Gastroesophageal sphincter (tissue), 4 donors: Measurements from ENCODE around the gene FNDC3B. TPM values are rescaled to one million over a fixed set of nuclear protein-coding genes. Genes with fewer than 3 reads are reported as not detected.

Experiments
- ATAC-seq: fragments of 150-250 bp; one replicate; pipeline ENCODE4 v1.9.1; 2016; ENCODE audit warnings: mild to moderate bottlenecking, moderate library complexity
- H3K27ac ChIP-seq, 4 donors: fragments of 200-600 bp; sonication (generic) in 3 of 4; 1 replicate in 3 of 4; 2 replicates in 1 of 4; pipeline ENCODE4 v1.5.1; 2016 to 2019
- H3K27me3 ChIP-seq: fragments of 200-600 bp; sonication (generic); one replicate; pipeline ENCODE4 v1.5.1; 2019
- H3K36me3 ChIP-seq, 2 donors: fragments of 200-600 bp; sonication (generic); one replicate each; pipeline ENCODE4 v1.5.1; 2019; ENCODE audit warnings: control low read depth in 1 of 2
- H3K4me1 ChIP-seq, 3 donors: fragments of 200-600 bp; sonication (generic); 1 replicate in 2 of 3; 2 replicates in 1 of 3; pipeline ENCODE4 v1.5.1; 2016 to 2019; ENCODE audit warnings: control low read depth in 2 of 3
- H3K4me3 ChIP-seq, 2 donors: fragments of 200-600 bp; sonication (generic); one replicate each; pipeline ENCODE4 v1.5.1; 2019; ENCODE audit warnings: mild to moderate bottlenecking in 1 of 2, moderate library complexity in 1 of 2
- H3K9me3 ChIP-seq, 3 donors: fragments of 200-600 bp; sonication (generic); one replicate each; pipeline ENCODE4 v1.5.1; 2017 to 2019; ENCODE audit warnings: control low read depth in 2 of 3
- EP300 ChIP-seq: sonication (generic); formaldehyde crosslinking; IDR thresholded peaks from one replicate; pipeline ENCODE4 v1.6.1; 2017; ENCODE audit warnings: antibody characterized with exemption, mild to moderate bottlenecking
- POLR2A ChIP-seq, 2 donors: fragments of 450-650 bp; IDR thresholded peaks; one replicate each; pipeline ENCODE4 v1.6.1; 2017; ENCODE audit warnings: antibody characterized with exemption in 2 of 2, mild to moderate bottlenecking in 2 of 2, moderate library complexity in 1 of 2
- POLR2AphosphoS5 ChIP-seq: sonication (generic); formaldehyde crosslinking; IDR thresholded peaks from one replicate; pipeline ENCODE4 v1.6.1; 2017; ENCODE audit warnings: antibody characterized with exemption
- WGBS, 2 donors: methylation state at CpG; one replicate each; pipeline ENCODE4 v1.1.5; 2018; ENCODE audit warnings: low coverage in 1 of 2; 5-methylcytosine and 5-hydroxymethylcytosine counted together
- total RNA-seq, 4 donors: library from RNA; depleted of rRNA; stranded (reverse); fragments of >200 nt; gene quantifications; one replicate each; pipeline ENCODE4 v1.1.0, GENCODE V29; 2016
- TF ChIP-seq, protein P1 (sequence below), 4 experiments: fragments of 200-600 bp in 2 of 4; fragments of 450-650 bp in 2 of 4; sonication (generic) in 1 of 4; IDR thresholded peaks; one replicate each; pipeline ENCODE4 v1.5.1; 2017 to 2019; ENCODE audit warnings: antibody characterized with exemption in 4 of 4, mild to moderate bottlenecking in 2 of 4, moderate library complexity in 2 of 4

The FNDC3B gene
- total RNA-seq, 4 donors from 2014 or later = 53.1 to 97.2 (median 70.8) TPM

DNA sequence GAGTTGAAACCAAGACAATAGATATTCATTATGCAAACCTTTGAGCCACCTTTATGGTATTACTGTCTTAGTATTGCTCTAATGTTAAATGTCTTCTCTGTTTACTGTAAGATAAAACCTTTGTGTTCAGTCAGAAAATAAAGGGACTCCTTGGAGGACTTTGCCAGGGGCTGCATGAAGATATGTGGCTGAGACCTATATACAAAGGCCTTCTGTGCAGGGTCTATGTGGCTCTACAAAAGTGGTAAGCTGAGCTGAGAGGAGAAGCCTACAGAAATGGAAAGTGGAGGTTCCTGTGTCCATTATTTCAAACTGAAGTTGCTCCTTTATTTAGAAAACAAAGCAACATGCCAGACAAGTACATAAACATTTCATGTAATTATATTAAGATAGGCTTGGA lies 131.5 kb downstream of the FNDC3B start:
- Histone ChIP-seq H3K27ac (no peak overlapping the region), H3K4me1 (peaks cover 11 to 98% (median 23%) of the 10 kb centered on the region in 3 donors), H3K27me3 (no peaks in the 10 kb centered on the region)

DNA sequence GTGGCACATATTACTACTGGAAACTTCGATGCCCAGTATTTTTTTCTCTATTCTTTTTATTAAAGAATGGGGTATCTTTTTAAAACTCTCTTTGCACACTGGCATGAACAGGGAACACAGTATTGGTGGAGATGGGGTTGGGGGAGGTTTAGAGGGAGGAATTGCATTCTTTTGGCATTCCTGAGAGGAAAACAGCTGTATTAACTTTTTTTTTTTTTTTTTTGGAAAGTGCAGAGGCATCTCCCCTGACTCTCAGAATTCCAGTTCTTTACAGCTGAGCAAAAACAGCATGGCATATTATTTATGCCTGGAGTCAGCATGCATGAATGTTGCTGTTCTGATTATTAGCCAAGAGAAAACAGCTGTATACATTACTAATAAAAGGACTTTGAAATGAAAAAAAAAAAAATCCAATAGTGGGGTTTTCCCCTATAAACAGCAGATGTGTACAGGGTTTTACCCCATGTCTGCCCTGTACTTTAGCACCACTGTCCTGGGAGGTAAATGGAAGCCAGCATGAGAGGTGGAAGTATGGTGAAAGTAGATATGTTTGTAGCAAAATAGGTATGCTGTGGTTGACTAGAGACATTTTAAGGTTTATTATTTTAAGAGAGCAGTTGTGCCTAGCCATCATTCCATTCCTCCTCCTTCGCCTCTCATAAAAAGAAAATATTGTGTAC lies 132.2 kb downstream of the FNDC3B start:
- TF ChIP-seq POLR2AphosphoS5 = no peak
- TF ChIP-seq, protein P1, sequence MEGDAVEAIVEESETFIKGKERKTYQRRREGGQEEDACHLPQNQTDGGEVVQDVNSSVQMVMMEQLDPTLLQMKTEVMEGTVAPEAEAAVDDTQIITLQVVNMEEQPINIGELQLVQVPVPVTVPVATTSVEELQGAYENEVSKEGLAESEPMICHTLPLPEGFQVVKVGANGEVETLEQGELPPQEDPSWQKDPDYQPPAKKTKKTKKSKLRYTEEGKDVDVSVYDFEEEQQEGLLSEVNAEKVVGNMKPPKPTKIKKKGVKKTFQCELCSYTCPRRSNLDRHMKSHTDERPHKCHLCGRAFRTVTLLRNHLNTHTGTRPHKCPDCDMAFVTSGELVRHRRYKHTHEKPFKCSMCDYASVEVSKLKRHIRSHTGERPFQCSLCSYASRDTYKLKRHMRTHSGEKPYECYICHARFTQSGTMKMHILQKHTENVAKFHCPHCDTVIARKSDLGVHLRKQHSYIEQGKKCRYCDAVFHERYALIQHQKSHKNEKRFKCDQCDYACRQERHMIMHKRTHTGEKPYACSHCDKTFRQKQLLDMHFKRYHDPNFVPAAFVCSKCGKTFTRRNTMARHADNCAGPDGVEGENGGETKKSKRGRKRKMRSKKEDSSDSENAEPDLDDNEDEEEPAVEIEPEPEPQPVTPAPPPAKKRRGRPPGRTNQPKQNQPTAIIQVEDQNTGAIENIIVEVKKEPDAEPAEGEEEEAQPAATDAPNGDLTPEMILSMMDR (IDR thresholded peaks at IDR 0.05) = no peak
- no peak for TF ChIP-seq EP300
- TF ChIP-seq POLR2A (IDR thresholded peaks at IDR 0.05) = no peak
- H3K36me3 ChIP-seq = no peaks in the 10 kb centered on the region
- no peaks in the 10 kb centered on the region for H3K9me3 ChIP-seq
- H3K27me3 ChIP-seq = no peaks in the 10 kb centered on the region
- no peak overlapping the region for H3K27ac ChIP-seq
- H3K4me1 ChIP-seq = peaks cover 11 to 99% (median 26%) of the 10 kb centered on the region in 3 donors
- ATAC-seq = no peak
- 68 to 92% methylated on average over 2 of the region's 2 CpGs for WGBS, 2 donors
- H3K4me3 ChIP-seq = no peak overlapping the region

More for the DNA sequence above, 131.5 kb downstream of the FNDC3B start:
- no peak overlapping the region for H3K4me3 ChIP-seq
- no peak for TF ChIP-seq POLR2A (IDR thresholded peaks at IDR 0.05)
- TF ChIP-seq, protein P1 (IDR thresholded peaks at IDR 0.05) = no peak
- no peaks in the 10 kb centered on the region for H3K9me3 ChIP-seq
- ATAC-seq = no peak
- H3K36me3 ChIP-seq = no peaks in the 10 kb centered on the region

DNA sequence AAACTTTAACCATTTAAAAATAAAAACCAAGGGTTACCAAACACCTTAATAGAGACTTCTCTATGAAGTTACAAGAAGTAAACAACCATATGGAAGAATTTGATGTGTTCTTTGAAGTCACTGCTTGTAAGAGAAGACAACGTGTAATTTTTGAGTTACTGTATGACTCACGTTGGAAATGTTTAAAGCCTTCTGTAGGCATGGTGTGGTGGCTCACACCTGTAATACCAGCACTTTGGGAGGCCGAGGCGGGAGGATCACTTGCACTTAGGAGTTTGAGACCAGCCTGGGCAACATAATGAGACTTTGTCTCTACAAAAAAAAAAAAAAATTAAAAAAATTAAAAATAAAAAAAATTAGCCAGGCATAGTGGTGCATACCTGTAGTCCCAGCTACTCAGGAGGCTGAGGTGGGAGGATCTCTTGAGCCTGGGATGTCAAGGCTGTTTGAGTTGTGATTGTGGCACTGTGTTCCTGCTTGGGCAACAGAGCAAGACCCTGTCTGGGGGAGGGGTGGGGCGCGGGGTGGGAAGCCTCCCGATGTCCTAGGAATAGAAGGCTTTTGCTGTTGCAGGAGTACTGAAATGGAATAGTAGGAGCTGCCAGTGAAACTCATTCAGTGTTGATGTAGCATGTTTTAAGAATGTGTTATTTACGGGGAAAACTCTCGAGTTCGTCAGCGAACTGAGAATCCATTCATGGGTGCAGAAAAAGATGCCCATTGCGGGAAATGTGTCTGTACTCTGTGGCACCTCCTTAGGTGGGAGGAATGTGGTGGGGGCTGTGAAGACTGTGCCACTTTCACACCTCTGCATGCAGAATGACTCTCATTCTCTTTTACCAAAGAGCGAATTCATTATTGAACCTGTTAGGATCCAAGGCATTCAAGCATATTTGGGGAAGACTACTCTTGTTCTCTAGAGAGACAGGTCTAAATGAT lies 134.2 kb downstream of the FNDC3B start:
- Histone ChIP-seq H3K27me3 (no peaks in the 10 kb centered on the region), H3K4me1 (peaks cover 11 to 94% (median 18%) of the 10 kb centered on the region in 3 donors), H3K27ac (no peak overlapping the region), H3K4me3 (no peak overlapping the region), H3K9me3 (no peaks in the 10 kb centered on the region), H3K36me3 (no peaks in the 10 kb centered on the region)
- no peak for TF ChIP-seq POLR2AphosphoS5
- no peak for TF ChIP-seq EP300
- no peak for TF ChIP-seq POLR2A (IDR thresholded peaks at IDR 0.05)
- TF ChIP-seq, protein P1 (IDR thresholded peaks at IDR 0.05) = no peak
- WGBS, 2 donors = 72 to 74% methylated on average over 6 to 9 of the region's 13 CpGs
- no peak for ATAC-seq

DNA sequence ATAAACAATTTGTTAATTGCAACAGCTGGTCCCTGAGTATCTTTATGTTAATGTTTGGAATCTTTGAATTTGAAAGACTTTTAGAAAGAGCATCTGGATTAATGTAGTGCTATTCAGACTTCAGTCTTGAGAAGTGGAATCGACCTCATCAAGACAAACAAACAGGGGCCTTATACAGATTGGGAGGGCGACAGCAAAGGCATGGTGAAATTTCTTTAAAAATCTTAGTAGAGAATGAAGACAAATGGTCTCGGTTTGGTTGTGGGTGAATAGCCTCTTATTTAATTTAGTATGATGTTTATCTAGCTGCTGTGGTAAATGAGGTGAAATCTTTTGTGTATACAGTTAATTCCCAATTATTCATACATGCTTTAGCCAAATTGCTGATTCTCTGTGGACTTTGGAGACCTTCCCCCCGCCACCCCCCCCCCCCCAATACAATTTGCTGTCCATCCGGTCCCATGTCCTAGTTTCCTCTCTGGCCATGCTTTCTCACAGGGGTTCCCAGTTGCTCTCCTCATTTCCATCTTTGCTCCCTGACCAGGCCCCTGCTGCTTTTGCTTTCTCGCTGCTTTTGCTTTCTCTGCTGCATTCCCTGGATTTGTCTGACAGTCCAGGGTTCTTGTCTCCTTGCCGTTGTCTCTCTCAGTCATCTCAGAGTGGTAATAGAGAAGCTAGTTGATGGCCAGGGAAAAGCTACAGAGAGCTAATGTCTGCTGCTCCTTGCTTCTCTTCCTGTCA lies 135.3 kb downstream of the FNDC3B start:
- TF ChIP-seq EP300 (no peak), POLR2A (IDR thresholded peaks at IDR 0.05) (no peak), POLR2AphosphoS5 (no peak)
- TF ChIP-seq, protein P1 (IDR thresholded peaks at IDR 0.05) = no peak
- H3K9me3 ChIP-seq = no peaks in the 10 kb centered on the region
- H3K4me1 ChIP-seq = peaks cover 8 to 83% (median 16%) of the 10 kb centered on the region in 3 donors
- H3K36me3 ChIP-seq = no peaks in the 10 kb centered on the region
- no peak overlapping the region for H3K4me3 ChIP-seq
- peak overlapping the region in 2 of 4 donors; percentile 16 to 17 for H3K27ac ChIP-seq
- 37 to 58% methylated on average over 3 to 5 of the region's 7 CpGs for WGBS, 2 donors
- H3K27me3 ChIP-seq = no peaks in the 10 kb centered on the region
- ATAC-seq = no peak
